ENCODE results near the gene PKM.

GRCh38 chr15:72172796-72173195 is 58.2 kb downstream of the PKM start:
- no peak for TF ChIP-seq EZH2 (IDR thresholded peaks at IDR 0.05)
- no peak for TF ChIP-seq CTCF (IDR thresholded peaks at IDR 0.05)
- TF ChIP-seq EZH2phosphoT487 (IDR thresholded peaks at IDR 0.05) = no peak
